Keratinocyte (primary cell): ENCODE results near the gene ADISSP. TPM values are rescaled to one million over a fixed set of nuclear protein-coding genes. Genes with fewer than 3 reads are reported as not detected.

Experiments used
- DNase-seq: peaks from one replicate; pipeline ENCODE4 v3.0.0-alpha.2; 2011; ENCODE audit warnings: low read depth, missing footprints, low spot score
- FAIRE-seq: peaks from 2 replicates; lab custom pipeline; 2011; peaks lifted over from hg19 to GRCh38; lab: Jason Lieb, UNC
- H2AFZ ChIP-seq: 2 replicates; pipeline ENCODE4 v1.6.0; 2012; ENCODE audit warnings: low read length, control low read depth, inconsistent platforms; ENCODE audit not compliant: control insufficient read depth
- H3K27ac ChIP-seq: 2 replicates; pipeline ENCODE4 v1.5.1; 2011; ENCODE audit warnings: low read length; ENCODE audit not compliant: control insufficient read depth, insufficient read depth
- H3K27me3 ChIP-seq: 3 replicates; pipeline ENCODE4 v1.6.0; 2011; ENCODE audit warnings: low read length; ENCODE audit not compliant: control insufficient read depth, insufficient read depth; ENCODE audit errors: extremely low read depth
- H3K36me3 ChIP-seq, 2 experiments: 2 replicates in 1 of 2; 3 replicates in 1 of 2; pipeline ENCODE4 v1.5.1; 2011; ENCODE audit warnings: low read length in 2 of 2, mild to moderate bottlenecking in 1 of 2; ENCODE audit not compliant: control insufficient read depth in 2 of 2, insufficient read depth in 2 of 2; ENCODE audit errors: extremely low read depth in 1 of 2
- H3K4me1 ChIP-seq: 3 replicates; pipeline ENCODE4 v1.5.1; 2011; ENCODE audit warnings: low read length; ENCODE audit not compliant: control insufficient read depth, insufficient read depth; ENCODE audit errors: extremely low read depth
- H3K4me2 ChIP-seq: 3 replicates; pipeline ENCODE4 v1.6.0; 2011; ENCODE audit warnings: low read depth, low read length; ENCODE audit not compliant: control insufficient read depth, insufficient read depth; ENCODE audit errors: extremely low read depth
- H3K4me3 ChIP-seq, 3 experiments: fragments of 200-600 bp in 1 of 3; sonication (generic) in 1 of 3; 2 replicates in 2 of 3; 3 replicates in 1 of 3; pipeline ENCODE4 v1.5.1; 2011 to 2016; ENCODE audit warnings: low read length in 3 of 3, mild to moderate bottlenecking in 3 of 3, control low read depth in 2 of 3, inconsistent platforms in 1 of 3, low read depth in 1 of 3, mixed read lengths in 1 of 3, mixed run types in 1 of 3, moderate library complexity in 1 of 3; ENCODE audit not compliant: control insufficient read depth in 2 of 3, insufficient read depth in 2 of 3; ENCODE audit errors: extremely low read depth in 1 of 3
- H3K79me2 ChIP-seq: 2 replicates; pipeline ENCODE4 v1.6.0; 2012; ENCODE audit warnings: low read length; ENCODE audit not compliant: control insufficient read depth, insufficient read depth
- H3K9ac ChIP-seq: 3 replicates; pipeline ENCODE4 v1.6.0; 2011; ENCODE audit warnings: low read length; ENCODE audit not compliant: control insufficient read depth, insufficient read depth; ENCODE audit errors: extremely low read depth
- H3K9me1 ChIP-seq: 3 replicates; pipeline ENCODE4 v1.6.0; 2011; ENCODE audit warnings: low read length; ENCODE audit not compliant: control insufficient read depth, insufficient read depth; ENCODE audit errors: extremely low read depth
- H3K9me3 ChIP-seq: 2 replicates; pipeline ENCODE4 v1.5.1; 2012; ENCODE audit warnings: low read depth, low read length; ENCODE audit not compliant: control insufficient read depth
- H4K20me1 ChIP-seq: 3 replicates; pipeline ENCODE4 v1.6.0; 2011; ENCODE audit warnings: low read length; ENCODE audit not compliant: control insufficient read depth, insufficient read depth; ENCODE audit errors: extremely low read depth
- CTCF ChIP-seq, 3 experiments: IDR thresholded peaks in 1 of 3; conservative IDR thresholded peaks in 1 of 3; optimal IDR thresholded peaks in 1 of 3; 2 replicates in 2 of 3; 3 replicates in 1 of 3; pipeline versions ENCODE3 to v1.5.1; 2011; ENCODE audit warnings: low read length in 3 of 3, mild to moderate bottlenecking in 3 of 3, moderate library complexity in 2 of 3, control low read depth in 1 of 3, inconsistent platforms in 1 of 3; ENCODE audit not compliant: insufficient read depth in 2 of 3; ENCODE audit errors: extremely low read depth in 1 of 3
- EZH2 ChIP-seq: IDR thresholded peaks from one replicate; pipeline ENCODE4 v1.6.1; 2012; ENCODE audit warnings: inconsistent platforms, mild to moderate bottlenecking, low read length, moderate library complexity
- dilution Hi-C: fragments of 300-500 bp; cut with MboI; formaldehyde crosslinking; loops from one replicate; pipeline ENCODE4 v1.7.0; 2020; ENCODE audit warnings: low sequenced_read_pairs; ENCODE audit not compliant: extremely low pct_ligation_motif_present
- polyA plus RNA-seq, 5 experiments: library from polyadenylated mRNA; depleted of rRNA in 3 of 5; stranded (reverse) in 3 of 5; stranded (forward) in 1 of 5; unstranded in 1 of 5; fragments of >200 nt; gene quantifications; 1 replicate in 1 of 5; 2 replicates in 3 of 5; 3 replicates in 1 of 5; pipeline versions ENCODE4 v1.2.1 to v1.2.3, GENCODE V29; 2011 to 2012; ENCODE audit warnings: missing spikeins in 2 of 5, low read depth in 1 of 5, low replicate concordance in 1 of 5

The ADISSP gene
- polyA plus RNA-seq, 1 donor (not counting 4 experiments of a cell fraction or from before 2014, with no cell fraction given): 28.2 TPM

DNA sequence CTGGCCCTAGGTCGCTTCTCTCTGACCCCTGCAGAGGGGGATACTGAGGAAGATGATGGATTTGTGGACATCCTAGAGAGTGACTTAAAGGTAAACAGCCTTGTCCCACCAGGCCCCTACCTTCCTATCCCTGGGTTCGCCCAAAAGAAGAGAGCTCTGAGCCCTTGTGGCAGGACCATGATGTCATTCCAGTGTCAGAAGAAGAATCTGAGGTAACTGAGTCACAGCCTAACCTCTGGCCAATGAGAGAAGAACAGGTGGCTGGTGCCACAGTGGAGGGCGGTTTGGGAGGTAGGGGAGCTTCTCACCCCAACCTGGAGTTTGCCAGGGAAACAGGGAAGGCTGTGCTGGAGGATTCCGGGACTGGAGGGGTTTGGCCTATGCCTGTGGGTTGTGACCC, 33.7 kb upstream of the ADISSP start:
- Histone ChIP-seq H3K27ac (no peak overlapping the region), H3K27me3 (no peaks in the 10 kb centered on the region), H3K9me1 (no peaks in the 10 kb centered on the region), H3K4me1 (peaks cover 82% of the 10 kb centered on the region), H2AFZ (no peak overlapping the region), H4K20me1 (no peaks in the 10 kb centered on the region), H3K36me3 (peaks cover 33 to 74% of the 10 kb centered on the region in 2 experiments), H3K79me2 (peaks cover 32% of the 10 kb centered on the region), H3K4me2 (no peak overlapping the region), H3K9me3 (no peaks in the 10 kb centered on the region), H3K4me3 (no peak overlapping the region), H3K9ac (no peak overlapping the region)
- FAIRE-seq (no peak), DNase-seq (no peak)
- dilution Hi-C loops: no loop called here
- TF ChIP-seq CTCF (optimal IDR thresholded peaks at IDR 0.05 in 1 of 3, IDR thresholded peaks at IDR 0.05 in 1 of 3, conservative IDR thresholded peaks at IDR 0.05 in 1 of 3; ENCODE audit: extremely low read depth in 1 of 3, insufficient read depth in 2 of 3, low read length in 3 of 3) (no peak), EZH2 (no peak)

- Histone ChIP-seq H3K79me2 (peaks cover 32% of the 10 kb centered on the region), H3K4me2 (no peak overlapping the region), H3K36me3 (peaks cover 33 to 70% of the 10 kb centered on the region in 2 experiments), H3K27me3 (no peaks in the 10 kb centered on the region), H3K27ac (no peak overlapping the region), H3K4me1 (peaks cover 77% of the 10 kb centered on the region), H3K9ac (no peak overlapping the region), H3K9me1 (no peaks in the 10 kb centered on the region), H3K4me3 (no peak overlapping the region), H4K20me1 (no peaks in the 10 kb centered on the region), H2AFZ (no peak overlapping the region), H3K9me3 (no peaks in the 10 kb centered on the region)
- FAIRE-seq: no peak
- DNase-seq: no peak
- dilution Hi-C loops: no loop called here
- no peak for TF ChIP-seq EZH2
- no peak for TF ChIP-seq CTCF (optimal IDR thresholded peaks at IDR 0.05 in 1 of 3, IDR thresholded peaks at IDR 0.05 in 1 of 3, conservative IDR thresholded peaks at IDR 0.05 in 1 of 3; ENCODE audit: extremely low read depth in 1 of 3, insufficient read depth in 2 of 3, low read length in 3 of 3)
Observed at GRCh38 chr20:3800878-3801260, 33.3 kb upstream of the ADISSP start.
